SK-N-SH treated with all-trans-retinoic acid at 6 μM for 48 hours (cell line): Measurements from ENCODE around the gene ZNF518A.

Source experiments
- ARNTL ChIP-seq: fragments of 450-650 bp; formaldehyde crosslinking; IDR thresholded peaks from 2 replicates; pipeline ENCODE4 v1.5.0; 2020; ENCODE audit warnings: low read depth, mild to moderate bottlenecking, moderate library complexity, borderline replicate concordance
- CSDC2 ChIP-seq: fragments of 250-450 bp; sonication (Bioruptor Pico); IDR thresholded peaks from 2 replicates; pipeline ENCODE4 v1.5.0; 2020; ENCODE audit warnings: mild to moderate bottlenecking, moderate library complexity
- ESRRG ChIP-seq: fragments of 250-450 bp; sonication (Bioruptor Pico); IDR thresholded peaks from 2 replicates; pipeline ENCODE4 v1.6.1; 2021; ENCODE audit warnings: mild to moderate bottlenecking
- GLIS3 ChIP-seq: fragments of 250-450 bp; sonication (Bioruptor Pico); IDR thresholded peaks from 2 replicates; pipeline ENCODE4 v1.5.0; 2020; ENCODE audit warnings: mild to moderate bottlenecking, moderate library complexity
- ISL1 ChIP-seq: fragments of 250-450 bp; sonication (Bioruptor Pico); IDR thresholded peaks from 2 replicates; pipeline ENCODE4 v2.1.2; 2022; ENCODE audit warnings: mild to moderate bottlenecking, moderate library complexity
- RARB ChIP-seq: fragments of 250-450 bp; sonication (Bioruptor Pico); IDR thresholded peaks from 2 replicates; pipeline ENCODE4 v1.8.0; 2021; ENCODE audit warnings: mild to moderate bottlenecking, moderate library complexity
- TCF4 ChIP-seq: fragments of 250-450 bp; sonication (Bioruptor Pico); IDR thresholded peaks from 2 replicates; pipeline ENCODE4 v1.8.0; 2021; ENCODE audit warnings: mild to moderate bottlenecking, moderate library complexity, borderline replicate concordance
- TSHZ2 ChIP-seq: fragments of 250-450 bp; sonication (Bioruptor Pico); IDR thresholded peaks from 2 replicates; pipeline ENCODE4 v1.5.0; 2020; ENCODE audit warnings: mild to moderate bottlenecking, moderate library complexity
- ZFP30 ChIP-seq: fragments of 450-650 bp; formaldehyde crosslinking; IDR thresholded peaks from 2 replicates; pipeline ENCODE4 v1.5.0; 2022; ENCODE audit warnings: mild to moderate bottlenecking, moderate library complexity
- ZNF565 ChIP-seq: fragments of 450-650 bp; formaldehyde crosslinking; conservative IDR thresholded peaks from 2 replicates; pipeline ENCODE4 v1.5.0; 2020; ENCODE audit warnings: low read depth, mild to moderate bottlenecking, moderate library complexity
- ZNF8 ChIP-seq: fragments of 450-650 bp; formaldehyde crosslinking; IDR thresholded peaks from 2 replicates; pipeline ENCODE4 v1.5.0; 2020; ENCODE audit warnings: mild to moderate bottlenecking, moderate library complexity
- TF ChIP-seq, protein P1 (sequence below): fragments of 250-450 bp; sonication (Bioruptor Pico); IDR thresholded peaks from 2 replicates; pipeline ENCODE4 v1.8.0; 2020; ENCODE audit warnings: mild to moderate bottlenecking, moderate library complexity, borderline replicate concordance
- TF ChIP-seq, protein P2 (sequence below): fragments of 250-450 bp; sonication (Bioruptor Pico); IDR thresholded peaks from 2 replicates; pipeline ENCODE4 v1.8.0; 2021; ENCODE audit warnings: low read depth, mild to moderate bottlenecking, moderate library complexity, borderline replicate concordance

DNA sequence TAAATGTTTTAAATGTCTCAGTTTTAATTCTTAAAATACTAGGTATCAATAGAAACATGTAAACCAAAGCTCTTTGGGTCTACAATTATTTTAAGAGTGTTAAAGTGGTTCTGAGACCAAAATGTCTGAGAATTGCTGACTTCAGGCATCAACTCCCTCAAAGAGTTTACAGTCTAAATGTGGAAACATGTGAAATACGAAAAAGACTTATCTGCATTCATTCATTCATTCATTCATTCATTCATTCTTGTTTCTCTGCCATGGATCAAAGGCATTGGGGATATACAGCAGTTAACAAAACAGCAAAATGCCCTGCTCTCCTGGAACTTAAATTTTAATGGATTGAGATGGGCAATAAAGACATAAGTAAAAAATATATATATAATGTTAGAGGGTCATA is 71.4 kb downstream of the ZNF518A start:
- TF ChIP-seq ZFP30 (CRISPR knock-in tag) = no peak
- TF ChIP-seq, protein P1, sequence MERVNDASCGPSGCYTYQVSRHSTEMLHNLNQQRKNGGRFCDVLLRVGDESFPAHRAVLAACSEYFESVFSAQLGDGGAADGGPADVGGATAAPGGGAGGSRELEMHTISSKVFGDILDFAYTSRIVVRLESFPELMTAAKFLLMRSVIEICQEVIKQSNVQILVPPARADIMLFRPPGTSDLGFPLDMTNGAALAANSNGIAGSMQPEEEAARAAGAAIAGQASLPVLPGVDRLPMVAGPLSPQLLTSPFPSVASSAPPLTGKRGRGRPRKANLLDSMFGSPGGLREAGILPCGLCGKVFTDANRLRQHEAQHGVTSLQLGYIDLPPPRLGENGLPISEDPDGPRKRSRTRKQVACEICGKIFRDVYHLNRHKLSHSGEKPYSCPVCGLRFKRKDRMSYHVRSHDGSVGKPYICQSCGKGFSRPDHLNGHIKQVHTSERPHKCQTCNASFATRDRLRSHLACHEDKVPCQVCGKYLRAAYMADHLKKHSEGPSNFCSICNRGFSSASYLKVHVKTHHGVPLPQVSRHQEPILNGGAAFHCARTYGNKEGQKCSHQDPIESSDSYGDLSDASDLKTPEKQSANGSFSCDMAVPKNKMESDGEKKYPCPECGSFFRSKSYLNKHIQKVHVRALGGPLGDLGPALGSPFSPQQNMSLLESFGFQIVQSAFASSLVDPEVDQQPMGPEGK = no peak
- TF ChIP-seq ISL1 (CRISPR knock-in tag) = no peak
- no peak for TF ChIP-seq ARNTL
- TF ChIP-seq, protein P2, sequence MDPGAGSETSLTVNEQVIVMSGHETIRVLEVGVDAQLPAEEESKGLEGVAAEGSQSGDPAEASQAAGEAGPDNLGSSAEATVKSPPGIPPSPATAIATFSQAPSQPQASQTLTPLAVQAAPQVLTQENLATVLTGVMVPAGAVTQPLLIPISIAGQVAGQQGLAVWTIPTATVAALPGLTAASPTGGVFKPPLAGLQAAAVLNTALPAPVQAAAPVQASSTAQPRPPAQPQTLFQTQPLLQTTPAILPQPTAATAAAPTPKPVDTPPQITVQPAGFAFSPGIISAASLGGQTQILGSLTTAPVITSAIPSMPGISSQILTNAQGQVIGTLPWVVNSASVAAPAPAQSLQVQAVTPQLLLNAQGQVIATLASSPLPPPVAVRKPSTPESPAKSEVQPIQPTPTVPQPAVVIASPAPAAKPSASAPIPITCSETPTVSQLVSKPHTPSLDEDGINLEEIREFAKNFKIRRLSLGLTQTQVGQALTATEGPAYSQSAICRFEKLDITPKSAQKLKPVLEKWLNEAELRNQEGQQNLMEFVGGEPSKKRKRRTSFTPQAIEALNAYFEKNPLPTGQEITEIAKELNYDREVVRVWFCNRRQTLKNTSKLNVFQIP (CRISPR knock-in tag) = no peak
- no peak for TF ChIP-seq TSHZ2 (CRISPR knock-in tag)
- TF ChIP-seq RARB = no peak
- TF ChIP-seq CSDC2 (CRISPR knock-in tag) = no peak
- no peak for TF ChIP-seq ESRRG (CRISPR knock-in tag)
- TF ChIP-seq GLIS3 (CRISPR knock-in tag) = no peak
- no peak for TF ChIP-seq ZNF565 (CRISPR knock-in tag)
- no peak for TF ChIP-seq ZNF8 (CRISPR knock-in tag)
- TF ChIP-seq TCF4 (CRISPR knock-in tag) = no peak
